Measurements from ENCODE around the gene ITPR3. TPM values are rescaled to one million over a fixed set of nuclear protein-coding genes. Genes with fewer than 3 reads are reported as not detected.

ITPR3 gene
- total and polyA plus RNA-seq, 5 donors from 2014 or later = 1.3 to 54.5 (median 2.2) TPM

Other genes starting within 250 kb of the ITPR3 start
- gene KIFC1, start 229.5 kb upstream of the ITPR3 start, total RNA-seq = 8.7 TPM
- gene KIFC1, start 229.5 kb upstream of the ITPR3 start, polyA plus RNA-seq = 1 to 10 TPM in 3 of 4 donors, under 1 TPM in 1; 0.41 to 3.9 (median 1.3) TPM
- gene PHF1, start 210.3 kb upstream of the ITPR3 start, total RNA-seq = 403 TPM
- 10 to 100 TPM; 41.5 to 72.2 (median 64.1) TPM for gene PHF1, start 210.3 kb upstream of the ITPR3 start, polyA plus RNA-seq
- 202 TPM for gene CUTA, start 203.2 kb upstream of the ITPR3 start, total RNA-seq
- gene CUTA, start 203.2 kb upstream of the ITPR3 start, polyA plus RNA-seq = 100 to 1,000 TPM; 435 to 529 (median 489) TPM
- gene SYNGAP1, start 201.3 kb upstream of the ITPR3 start, total RNA-seq = 81.4 TPM
- gene SYNGAP1, start 201.3 kb upstream of the ITPR3 start, polyA plus RNA-seq = under 1 TPM; 0.48 to 0.82 (median 0.63) TPM
- 8.6 TPM for gene ZBTB9, start 166.7 kb upstream of the ITPR3 start, total RNA-seq
- 10 to 100 TPM in 1 of 4 donors, 1 to 10 TPM in 3; 4.5 to 11.7 (median 6.8) TPM for gene ZBTB9, start 166.7 kb upstream of the ITPR3 start, polyA plus RNA-seq
- gene BAK1, start 41.0 kb upstream of the ITPR3 start, total RNA-seq = 41.7 TPM
- gene BAK1, start 41.0 kb upstream of the ITPR3 start, polyA plus RNA-seq = 10 to 100 TPM; 38.1 to 66.3 (median 54.4) TPM
- 14.9 TPM for gene UQCC2, start 90.4 kb downstream of the ITPR3 start, total RNA-seq
- gene UQCC2, start 90.4 kb downstream of the ITPR3 start, polyA plus RNA-seq = 10 to 100 TPM; 37.1 to 72.6 (median 51.2) TPM
- not detected for gene IP6K3, start 125.6 kb downstream of the ITPR3 start, total RNA-seq
- not detected for gene IP6K3, start 125.6 kb downstream of the ITPR3 start, polyA plus RNA-seq
- gene LEMD2, start 167.8 kb downstream of the ITPR3 start, total RNA-seq = 102 TPM
- 10 to 100 TPM; 25.7 to 36.4 (median 31.7) TPM for gene LEMD2, start 167.8 kb downstream of the ITPR3 start, polyA plus RNA-seq
- gene MLN, start 182.7 kb downstream of the ITPR3 start, total RNA-seq = not detected
- gene MLN, start 182.7 kb downstream of the ITPR3 start, polyA plus RNA-seq = not detected

All from CD4-positive, CD25-positive, alpha-beta regulatory T cell (primary cell).